Measurements from ENCODE around the gene TPCN2. TPM values are rescaled to one million over a fixed set of nuclear protein-coding genes. Genes with fewer than 3 reads are reported as not detected.

Gene TPCN2
- polyA plus RNA-seq, 1 donor from 2014 or later, result 14.2 TPM

- no peaks in the 10 kb centered on the region for H3K9me3 ChIP-seq (ENCODE audit: low read length)
- H3F3A ChIP-seq (ENCODE audit: insufficient read depth, low read length, poor library complexity, severe bottlenecking), result no peaks in the 10 kb centered on the region
- TF ChIP-seq, protein P1, sequence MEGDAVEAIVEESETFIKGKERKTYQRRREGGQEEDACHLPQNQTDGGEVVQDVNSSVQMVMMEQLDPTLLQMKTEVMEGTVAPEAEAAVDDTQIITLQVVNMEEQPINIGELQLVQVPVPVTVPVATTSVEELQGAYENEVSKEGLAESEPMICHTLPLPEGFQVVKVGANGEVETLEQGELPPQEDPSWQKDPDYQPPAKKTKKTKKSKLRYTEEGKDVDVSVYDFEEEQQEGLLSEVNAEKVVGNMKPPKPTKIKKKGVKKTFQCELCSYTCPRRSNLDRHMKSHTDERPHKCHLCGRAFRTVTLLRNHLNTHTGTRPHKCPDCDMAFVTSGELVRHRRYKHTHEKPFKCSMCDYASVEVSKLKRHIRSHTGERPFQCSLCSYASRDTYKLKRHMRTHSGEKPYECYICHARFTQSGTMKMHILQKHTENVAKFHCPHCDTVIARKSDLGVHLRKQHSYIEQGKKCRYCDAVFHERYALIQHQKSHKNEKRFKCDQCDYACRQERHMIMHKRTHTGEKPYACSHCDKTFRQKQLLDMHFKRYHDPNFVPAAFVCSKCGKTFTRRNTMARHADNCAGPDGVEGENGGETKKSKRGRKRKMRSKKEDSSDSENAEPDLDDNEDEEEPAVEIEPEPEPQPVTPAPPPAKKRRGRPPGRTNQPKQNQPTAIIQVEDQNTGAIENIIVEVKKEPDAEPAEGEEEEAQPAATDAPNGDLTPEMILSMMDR (IDR thresholded peaks at IDR 0.05; ENCODE audit: poor library complexity, severe bottlenecking), result no peak
- TF ChIP-seq TAF1 (IDR thresholded peaks at IDR 0.05; ENCODE audit: low read depth), result no peak
- H3K27me3 ChIP-seq (ENCODE audit: insufficient read depth, low read depth, low read length), result no peaks in the 10 kb centered on the region
- H3K9me2 ChIP-seq (ENCODE audit: insufficient read depth, low read length), result no peaks in the 10 kb centered on the region
- no peaks in the 10 kb centered on the region for H4K20me1 ChIP-seq (ENCODE audit: insufficient read depth)
- no peak overlapping the region for H3K27ac ChIP-seq (ENCODE audit: low read length)
- no peak overlapping the region for H3K9ac ChIP-seq (ENCODE audit: low read length)
- H2AFZ ChIP-seq (ENCODE audit: low read depth, low read length), result no peak overlapping the region
- no peak overlapping the region for H3K4me2 ChIP-seq (ENCODE audit: low read length)
- H3K36me3 ChIP-seq (ENCODE audit: insufficient read depth, low read length), result peaks cover 4% of the 10 kb centered on the region
- H3K79me2 ChIP-seq (replicated peaks; ENCODE audit: insufficient read depth, low read length), result no peaks in the 10 kb centered on the region
- H3K4me3 ChIP-seq (ENCODE audit: low read length), result no peak overlapping the region
These were observed 45.6 kb downstream of the TPCN2 start for GRCh38 chr11:69094111-69094914.

DNA sequence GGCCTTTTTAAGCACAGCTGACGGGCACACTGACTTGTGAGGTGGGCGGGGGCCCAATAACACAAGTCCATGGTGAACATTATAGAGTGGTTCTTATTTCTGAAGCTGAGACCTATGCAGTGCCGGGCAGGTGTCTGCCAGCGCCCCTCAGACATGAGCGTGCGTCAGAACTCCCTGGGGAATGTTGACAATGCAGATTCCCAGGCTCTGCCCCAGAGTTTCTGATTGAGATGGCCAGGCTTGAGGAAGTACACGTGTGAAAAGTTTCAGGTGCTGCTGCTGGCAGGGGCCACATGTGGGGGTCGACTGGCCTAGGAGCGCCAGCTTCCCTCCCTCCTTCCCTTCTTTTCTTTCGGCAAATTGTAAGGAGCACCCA is 46.2 kb downstream of the TPCN2 start:
- Histone ChIP-seq H3K9ac (ENCODE audit: low read length) (no peak overlapping the region), H3K9me3 (ENCODE audit: low read length) (no peaks in the 10 kb centered on the region), H3K79me2 (replicated peaks; ENCODE audit: insufficient read depth, low read length) (no peaks in the 10 kb centered on the region), H3K27me3 (ENCODE audit: insufficient read depth, low read depth, low read length) (no peaks in the 10 kb centered on the region), H4K20me1 (ENCODE audit: insufficient read depth) (no peaks in the 10 kb centered on the region), H2AFZ (ENCODE audit: low read depth, low read length) (no peak overlapping the region), H3K4me3 (ENCODE audit: low read length) (no peak overlapping the region), H3F3A (ENCODE audit: insufficient read depth, low read length, poor library complexity, severe bottlenecking) (no peaks in the 10 kb centered on the region), H3K9me2 (ENCODE audit: insufficient read depth, low read length) (no peaks in the 10 kb centered on the region), H3K4me2 (ENCODE audit: low read length) (no peak overlapping the region), H3K36me3 (ENCODE audit: insufficient read depth, low read length) (peaks cover 4% of the 10 kb centered on the region), H3K27ac (ENCODE audit: low read length) (no peak overlapping the region)
- no peak for TF ChIP-seq SMC3 (conservative IDR thresholded peaks at IDR 0.05; ENCODE audit: poor library complexity)
- TF ChIP-seq, protein P1 (IDR thresholded peaks at IDR 0.05; ENCODE audit: poor library complexity, severe bottlenecking), result no peak
- no peak for TF ChIP-seq MXI1 (conservative IDR thresholded peaks at IDR 0.05; ENCODE audit: poor library complexity, severe bottlenecking)
- TF ChIP-seq RAD21 (conservative IDR thresholded peaks at IDR 0.05), result no peak
- no peak for TF ChIP-seq TAF1 (IDR thresholded peaks at IDR 0.05; ENCODE audit: low read depth)
- no peak for TF ChIP-seq EP300 (conservative IDR thresholded peaks at IDR 0.05; ENCODE audit: poor library complexity, severe bottlenecking)
- TF ChIP-seq EZH2 (IDR thresholded peaks at IDR 0.05; ENCODE audit: borderline replicate concordance, insufficient read depth, low read length, poor library complexity, severe bottlenecking), result no peak
- TF ChIP-seq POLR2AphosphoS5 (IDR thresholded peaks at IDR 0.05), result no peak
- TF ChIP-seq REST (IDR thresholded peaks at IDR 0.05; ENCODE audit: borderline replicate concordance), result no peak

All from neural cell (in vitro differentiated cells).